Astrocyte (in vitro differentiated cells and primary cell): ENCODE data around the gene RBBP8NL. TPM values are rescaled to one million over a fixed set of nuclear protein-coding genes. Genes with fewer than 3 reads are reported as not detected.

ENCODE experiments used
- DNase-seq: peaks from one replicate; pipeline ENCODE4 v3.0.0-alpha.2; 2010; ENCODE audit warnings: low read depth
- FAIRE-seq: peaks from 2 replicates; lab custom pipeline; 2011; peaks lifted over from hg19 to GRCh38; lab: Jason Lieb, UNC
- H2AFZ ChIP-seq: 2 replicates; pipeline ENCODE4 v1.6.0; 2012; ENCODE audit warnings: low read depth, low read length, inconsistent platforms
- H3K27ac ChIP-seq: 2 replicates; pipeline ENCODE4 v1.5.1; 2011; ENCODE audit warnings: low read depth, low read length, inconsistent platforms
- H3K27me3 ChIP-seq: 2 replicates; pipeline ENCODE4 v1.6.0; 2011; ENCODE audit warnings: low read length, inconsistent platforms; ENCODE audit not compliant: insufficient read depth
- H3K36me3 ChIP-seq: 2 replicates; pipeline ENCODE4 v1.5.1; 2011; ENCODE audit warnings: low read length, inconsistent platforms; ENCODE audit not compliant: insufficient read depth
- H3K4me1 ChIP-seq: 2 replicates; pipeline ENCODE4 v1.5.1; 2011; ENCODE audit warnings: low read length, inconsistent platforms; ENCODE audit not compliant: insufficient read depth
- H3K4me2 ChIP-seq: 2 replicates; pipeline ENCODE4 v1.6.0; 2012; ENCODE audit warnings: low read length, inconsistent platforms
- H3K4me3 ChIP-seq: 2 replicates; pipeline ENCODE4 v1.5.1; 2011; ENCODE audit warnings: low read depth, mild to moderate bottlenecking, low read length, inconsistent platforms; ENCODE audit not compliant: insufficient read depth
- H3K79me2 ChIP-seq: 2 replicates; pipeline ENCODE4 v1.6.0; 2012; ENCODE audit warnings: mild to moderate bottlenecking, low read length, inconsistent platforms; ENCODE audit not compliant: insufficient read depth
- H3K9ac ChIP-seq: 2 replicates; pipeline ENCODE4 v1.6.0; 2012; ENCODE audit warnings: mild to moderate bottlenecking, low read length, inconsistent platforms
- H3K9me3 ChIP-seq: 2 replicates; pipeline ENCODE4 v1.5.1; 2012; ENCODE audit warnings: low read depth, mild to moderate bottlenecking, low read length, inconsistent platforms; ENCODE audit not compliant: insufficient read depth
- H4K20me1 ChIP-seq: 2 replicates; pipeline ENCODE4 v1.6.0; 2012; ENCODE audit warnings: low read length, inconsistent platforms; ENCODE audit not compliant: insufficient read depth
- H3K27ac Mint-ChIP-seq: one replicate; pipeline ENCODE4 v1.8.0; 2021; ENCODE audit warnings: mild to moderate bottlenecking, mixed read lengths; ENCODE audit not compliant: unreplicated experiment
- H3K27me3 Mint-ChIP-seq: one replicate; pipeline ENCODE4 v1.8.0; 2021; ENCODE audit warnings: low read depth, mixed read lengths; ENCODE audit not compliant: unreplicated experiment
- H3K36me3 Mint-ChIP-seq: one replicate; pipeline ENCODE4 v1.8.0; 2021; ENCODE audit warnings: low read depth, mixed read lengths; ENCODE audit not compliant: unreplicated experiment
- H3K4me1 Mint-ChIP-seq: one replicate; pipeline ENCODE4 v1.8.0; 2021; ENCODE audit warnings: low read depth, mixed read lengths; ENCODE audit not compliant: unreplicated experiment
- H3K4me3 Mint-ChIP-seq: one replicate; pipeline ENCODE4 v1.8.0; 2021; ENCODE audit warnings: mild to moderate bottlenecking, moderate library complexity, mixed read lengths; ENCODE audit not compliant: unreplicated experiment
- H3K9me3 Mint-ChIP-seq: one replicate; pipeline ENCODE4 v1.8.0; 2021; ENCODE audit warnings: mild to moderate bottlenecking, mixed read lengths; ENCODE audit not compliant: unreplicated experiment
- EZH2 ChIP-seq: IDR thresholded peaks from 2 replicates; pipeline ENCODE4 v1.6.1; 2012; ENCODE audit warnings: mild to moderate bottlenecking, low read length, inconsistent platforms; ENCODE audit not compliant: insufficient read depth
- total RNA-seq: library from RNA; stranded (reverse); gene quantifications from 2 replicates; pipeline ENCODE4 v1.2.1, GENCODE V29; 2021
- TF ChIP-seq, protein P1 (sequence below): IDR thresholded peaks from 2 replicates; pipeline ENCODE4 v1.5.1; 2011; ENCODE audit warnings: low read depth, mild to moderate bottlenecking, inconsistent platforms, low read length, moderate library complexity; ENCODE audit not compliant: insufficient read depth

The RBBP8NL gene
- total RNA-seq, 1 donor from 2014 or later: 0.14 TPM

DNA sequence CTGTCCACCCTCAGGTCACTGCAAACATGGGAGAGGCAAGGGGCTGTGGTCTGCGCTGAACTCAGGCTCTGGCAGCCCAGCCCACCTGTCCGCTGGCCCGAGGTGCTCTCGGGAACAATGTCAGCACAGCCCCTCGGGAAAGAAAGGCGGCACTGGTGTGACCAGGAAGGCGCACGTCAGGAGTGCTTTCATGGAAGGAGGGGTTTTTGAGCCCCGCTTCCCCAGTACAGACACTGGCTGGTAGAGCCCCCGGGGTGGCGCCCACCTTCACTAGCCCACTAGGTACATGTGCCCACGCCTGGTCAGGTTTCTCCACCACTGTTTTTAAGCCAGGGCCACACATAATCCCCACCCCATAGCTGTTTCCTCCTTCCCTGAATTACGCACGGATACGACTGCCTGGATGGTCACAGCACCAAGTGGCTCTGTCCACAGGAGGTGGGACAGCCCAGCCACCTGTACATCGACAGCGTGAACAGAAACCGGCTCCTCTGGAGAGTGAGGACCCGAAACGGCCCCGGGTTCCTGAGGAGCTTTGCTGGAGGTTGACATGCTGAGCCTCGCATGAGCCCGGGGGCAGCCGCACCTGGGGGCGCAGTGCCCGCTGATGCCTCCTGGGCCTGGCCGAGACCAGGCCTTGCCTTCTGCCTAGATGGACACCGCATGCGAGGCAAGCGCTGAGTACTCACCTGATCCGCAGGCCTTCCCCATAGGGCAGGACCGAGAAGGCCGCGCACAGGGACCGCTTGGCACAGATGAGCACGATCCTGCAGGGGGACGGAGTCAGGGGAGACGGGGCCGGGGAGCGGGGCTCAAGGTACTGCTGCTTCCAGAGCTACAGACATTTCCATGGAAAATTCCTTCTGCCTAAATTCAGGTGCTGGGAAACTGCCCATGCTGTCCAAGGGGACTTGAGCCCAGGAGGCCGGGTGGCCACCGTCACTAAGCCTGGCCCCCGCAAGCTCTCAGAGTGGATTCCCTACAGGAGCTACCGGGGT lies 32.8 kb downstream of the RBBP8NL start:
- H3K79me2 ChIP-seq: peaks cover 3% of the 10 kb centered on the region
- no peak for DNase-seq

DNA sequence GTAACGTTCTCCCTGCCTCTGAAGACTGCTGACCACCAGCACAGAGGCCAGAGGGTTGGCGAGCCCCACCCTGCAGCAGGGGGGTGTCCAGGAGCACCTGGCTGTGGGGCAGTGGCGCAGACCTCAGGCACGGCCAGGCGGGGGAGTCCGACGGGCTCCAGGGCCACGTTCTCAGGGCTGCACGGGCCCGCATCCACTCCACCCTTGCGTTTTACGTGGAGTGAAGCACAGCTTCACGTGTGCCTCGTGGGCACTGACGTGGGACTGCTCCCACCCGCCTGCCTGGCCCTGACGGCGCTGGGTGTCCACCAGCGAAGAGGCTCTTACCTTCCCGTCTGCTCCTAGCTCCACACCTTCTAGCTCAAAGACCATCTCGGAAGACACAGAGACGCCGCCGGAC lies 33.5 kb downstream of the RBBP8NL start:
- Mint-ChIP-seq H3K4me3 (no peak overlapping the region), H3K4me1 (peaks cover 3% of the 10 kb centered on the region), H3K36me3 (peaks cover 4% of the 10 kb centered on the region), H3K27me3 (no peaks in the 10 kb centered on the region), H3K27ac (no peak overlapping the region), H3K9me3 (no peaks in the 10 kb centered on the region)
- Histone ChIP-seq H3K27ac (no peak overlapping the region), H4K20me1 (peaks cover 23% of the 10 kb centered on the region), H3K36me3 (peaks cover 10% of the 10 kb centered on the region), H2AFZ (no peak overlapping the region), H3K9ac (no peak overlapping the region), H3K9me3 (no peaks in the 10 kb centered on the region), H3K4me1 (peaks cover under 1% of the 10 kb centered on the region), H3K79me2 (peaks cover 10% of the 10 kb centered on the region), H3K27me3 (no peaks in the 10 kb centered on the region), H3K4me3 (no peak overlapping the region), H3K4me2 (no peak overlapping the region)
- DNase-seq: no peak
- no peak for FAIRE-seq
- TF ChIP-seq, protein P1, sequence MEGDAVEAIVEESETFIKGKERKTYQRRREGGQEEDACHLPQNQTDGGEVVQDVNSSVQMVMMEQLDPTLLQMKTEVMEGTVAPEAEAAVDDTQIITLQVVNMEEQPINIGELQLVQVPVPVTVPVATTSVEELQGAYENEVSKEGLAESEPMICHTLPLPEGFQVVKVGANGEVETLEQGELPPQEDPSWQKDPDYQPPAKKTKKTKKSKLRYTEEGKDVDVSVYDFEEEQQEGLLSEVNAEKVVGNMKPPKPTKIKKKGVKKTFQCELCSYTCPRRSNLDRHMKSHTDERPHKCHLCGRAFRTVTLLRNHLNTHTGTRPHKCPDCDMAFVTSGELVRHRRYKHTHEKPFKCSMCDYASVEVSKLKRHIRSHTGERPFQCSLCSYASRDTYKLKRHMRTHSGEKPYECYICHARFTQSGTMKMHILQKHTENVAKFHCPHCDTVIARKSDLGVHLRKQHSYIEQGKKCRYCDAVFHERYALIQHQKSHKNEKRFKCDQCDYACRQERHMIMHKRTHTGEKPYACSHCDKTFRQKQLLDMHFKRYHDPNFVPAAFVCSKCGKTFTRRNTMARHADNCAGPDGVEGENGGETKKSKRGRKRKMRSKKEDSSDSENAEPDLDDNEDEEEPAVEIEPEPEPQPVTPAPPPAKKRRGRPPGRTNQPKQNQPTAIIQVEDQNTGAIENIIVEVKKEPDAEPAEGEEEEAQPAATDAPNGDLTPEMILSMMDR: no peak

More for the DNA sequence above, 32.8 kb downstream of the RBBP8NL start:
- Histone ChIP-seq H3K27ac (no peak overlapping the region), H3K4me2 (no peak overlapping the region), H2AFZ (no peak overlapping the region), H4K20me1 (peaks cover 16% of the 10 kb centered on the region), H3K9ac (no peak overlapping the region), H3K36me3 (peaks cover 4% of the 10 kb centered on the region), H3K27me3 (no peaks in the 10 kb centered on the region), H3K4me3 (no peak overlapping the region), H3K4me1 (no peaks in the 10 kb centered on the region), H3K9me3 (no peaks in the 10 kb centered on the region)
- TF ChIP-seq, protein P1: no peak
- TF ChIP-seq EZH2: no peak
- Mint-ChIP-seq H3K36me3 (peaks cover 4% of the 10 kb centered on the region), H3K27me3 (no peaks in the 10 kb centered on the region), H3K27ac (no peak overlapping the region), H3K9me3 (no peaks in the 10 kb centered on the region), H3K4me1 (no peaks in the 10 kb centered on the region), H3K4me3 (no peak overlapping the region)
- FAIRE-seq: no peak

DNA sequence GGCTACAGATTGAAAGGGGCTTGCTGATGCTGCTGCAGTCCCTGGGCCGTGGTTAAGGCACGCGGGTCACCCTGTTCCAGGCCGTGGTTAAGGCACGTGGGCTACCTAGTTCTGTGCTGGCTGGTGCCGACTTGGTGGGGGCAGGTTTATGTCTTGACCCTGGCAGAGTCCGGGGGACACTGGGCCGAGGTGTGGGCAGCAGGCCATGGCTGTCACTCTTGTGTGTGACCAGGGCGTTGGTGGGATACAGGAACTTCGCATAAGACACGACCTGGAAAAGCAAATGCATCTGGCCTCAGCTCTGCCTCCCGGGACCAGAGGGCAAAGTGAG lies 34.0 kb downstream of the RBBP8NL start:
- Mint-ChIP-seq H3K4me3 (no peak overlapping the region), H3K9me3 (no peaks in the 10 kb centered on the region)

More for the DNA sequence above, 34.0 kb downstream of the RBBP8NL start:
- H4K20me1 ChIP-seq: peaks cover 29% of the 10 kb centered on the region
- no peak overlapping the region for H2AFZ ChIP-seq
- H3K27ac ChIP-seq: no peak overlapping the region
- FAIRE-seq: no peak
- Mint-ChIP-seq H3K27me3 (no peaks in the 10 kb centered on the region), H3K27ac (no peak overlapping the region), H3K36me3 (peaks cover 4% of the 10 kb centered on the region), H3K4me1 (peaks cover 8% of the 10 kb centered on the region)
- DNase-seq: no peak
- no peaks in the 10 kb centered on the region for H3K9me3 ChIP-seq
- peaks cover 15% of the 10 kb centered on the region for H3K36me3 ChIP-seq
- H3K79me2 ChIP-seq: peaks cover 16% of the 10 kb centered on the region
- no peak overlapping the region for H3K9ac ChIP-seq
- no peak for TF ChIP-seq EZH2
- TF ChIP-seq, protein P1: no peak
- no peak overlapping the region for H3K4me3 ChIP-seq
- peaks cover 6% of the 10 kb centered on the region for H3K4me1 ChIP-seq
- H3K27me3 ChIP-seq: no peaks in the 10 kb centered on the region
- no peak overlapping the region for H3K4me2 ChIP-seq
